IMR-90 (cell line): ENCODE data around the gene LRRC3C. TPM values are rescaled to one million over a fixed set of nuclear protein-coding genes. Genes with fewer than 3 reads are reported as not detected.

Source experiments
- ATAC-seq: fragments of 200-7000 bp; cut with Tn5 transposase; 2 replicates; pipeline ENCODE4 v1.9.1; 2020; ENCODE audit warnings: low read depth, mild to moderate bottlenecking, moderate library complexity
- BruUV-seq: library from RNA; stranded (reverse); fragments of 400-500 nt; replicated peaks from 2 replicates; lab custom pipeline; 2021; lab: Mats Ljungman, UMichigan
- CTCF ChIA-PET: fragments of 300-600 bp; formaldehyde crosslinking; extraction: SDS; loops from one replicate; lab custom pipeline; 2021; ENCODE audit warnings: antibody characterized with exemption; lab: Yijun Ruan, JAX
- POLR2A ChIA-PET: fragments of 300-600 bp; sonication (Branson Sonifier 250); formaldehyde crosslinking; loops from one replicate; lab custom pipeline; 2022; ENCODE audit warnings: antibody characterized with exemption; ENCODE audit not compliant: unreplicated experiment; lab: Charles Lee
- DNase-seq: peaks from one replicate; pipeline ENCODE4 v3.0.0; 2013
- H2AFZ ChIP-seq: replicated peaks from 2 replicates; pipeline ENCODE3; 2013; ENCODE audit warnings: low read length, mild to moderate bottlenecking; ENCODE audit not compliant: poor library complexity
- H2AK5ac ChIP-seq: 2 replicates; pipeline ENCODE4 v1.6.1; 2013; ENCODE audit warnings: low read depth, low read length, inconsistent platforms
- H2AK9ac ChIP-seq: replicated peaks from 2 replicates; pipeline ENCODE3; 2013; ENCODE audit warnings: mild to moderate bottlenecking, low read depth, low read length, moderate library complexity; ENCODE audit not compliant: poor library complexity
- H2BK120ac ChIP-seq: 2 replicates; pipeline ENCODE4 v1.6.1; 2013; ENCODE audit warnings: low read depth, low read length, inconsistent platforms
- H2BK15ac ChIP-seq: 3 replicates; pipeline ENCODE4 v1.6.1; 2013; ENCODE audit warnings: low read depth, low read length, inconsistent platforms
- H2BK20ac ChIP-seq: 2 replicates; pipeline ENCODE4 v1.6.1; 2013; ENCODE audit warnings: low read depth, mild to moderate bottlenecking, inconsistent platforms, low read length, moderate library complexity
- H2BK5ac ChIP-seq: 2 replicates; pipeline ENCODE4 v1.6.1; 2013; ENCODE audit warnings: mild to moderate bottlenecking, low read depth, low read length, inconsistent platforms; ENCODE audit not compliant: poor library complexity, severe bottlenecking
- H3K14ac ChIP-seq: replicated peaks from 2 replicates; pipeline ENCODE4 v1.6.1; 2013; ENCODE audit warnings: low read depth, low read length, inconsistent platforms
- H3K18ac ChIP-seq: 2 replicates; pipeline ENCODE4 v1.6.1; 2013; ENCODE audit warnings: low read depth, low read length, control low read depth
- H3K23ac ChIP-seq: 2 replicates; pipeline ENCODE4 v1.6.1; 2013; ENCODE audit warnings: low read depth, low read length, inconsistent platforms
- H3K27ac ChIP-seq: 2 replicates; pipeline ENCODE4 v1.5.1; 2013; ENCODE audit warnings: mild to moderate bottlenecking, control low read depth, low read length; ENCODE audit not compliant: insufficient read depth
- H3K27me3 ChIP-seq: 2 replicates; pipeline ENCODE4 v1.6.1; 2013; ENCODE audit warnings: low read length; ENCODE audit not compliant: control insufficient read depth, insufficient read depth
- H3K36me3 ChIP-seq: 2 replicates; pipeline ENCODE4 v1.6.1; 2013; ENCODE audit warnings: low read length, mixed read lengths; ENCODE audit not compliant: control insufficient read depth, insufficient read depth
- H3K4ac ChIP-seq: 2 replicates; pipeline ENCODE4 v1.6.1; 2013; ENCODE audit warnings: low read depth, low read length, inconsistent platforms
- H3K4me1 ChIP-seq: 2 replicates; pipeline ENCODE4 v1.6.1; 2013; ENCODE audit warnings: low read length, mixed read lengths; ENCODE audit not compliant: control insufficient read depth, insufficient read depth
- H3K4me2 ChIP-seq: 2 replicates; pipeline ENCODE4 v1.6.1; 2013; ENCODE audit warnings: low read depth, mild to moderate bottlenecking, control low read depth, low read length, moderate library complexity
- H3K4me3 ChIP-seq: 2 replicates; pipeline ENCODE4 v1.5.1; 2013; ENCODE audit warnings: low read depth, mild to moderate bottlenecking, control low read depth, low read length, moderate library complexity; ENCODE audit not compliant: insufficient read depth
- H3K56ac ChIP-seq: 2 replicates; pipeline ENCODE4 v1.6.1; 2013; ENCODE audit warnings: low read length, inconsistent platforms; ENCODE audit not compliant: insufficient read depth; ENCODE audit errors: extremely low read depth
- H3K79me1 ChIP-seq, 2 experiments: 2 replicates each; pipeline ENCODE4 v1.6.1; 2013; ENCODE audit warnings: low read length in 2 of 2, inconsistent platforms in 1 of 2, low read depth in 1 of 2
- H3K9ac ChIP-seq: 2 replicates; pipeline ENCODE4 v1.6.1; 2013; ENCODE audit warnings: low read depth, low read length, control low read depth
- H3K9me1 ChIP-seq: 2 replicates; pipeline ENCODE4 v1.6.1; 2013; ENCODE audit warnings: low read length, inconsistent platforms; ENCODE audit not compliant: insufficient read depth
- H3K9me3 ChIP-seq: 2 replicates; pipeline ENCODE4 v1.6.1; 2013; ENCODE audit warnings: low read length; ENCODE audit not compliant: control insufficient read depth, insufficient read depth
- H4K20me1 ChIP-seq: 2 replicates; pipeline ENCODE4 v1.6.1; 2013; ENCODE audit warnings: low read length, inconsistent platforms; ENCODE audit not compliant: insufficient read depth
- H4K5ac ChIP-seq: 2 replicates; pipeline ENCODE4 v1.6.1; 2013; ENCODE audit warnings: mild to moderate bottlenecking, low read depth, low read length, control low read depth
- H4K8ac ChIP-seq, 2 experiments: 2 replicates each; pipeline ENCODE4 v1.6.1; 2013; ENCODE audit warnings: low read depth in 2 of 2, low read length in 2 of 2, control low read depth in 1 of 2, inconsistent platforms in 1 of 2
- H4K91ac ChIP-seq: 2 replicates; pipeline ENCODE4 v1.6.1; 2013; ENCODE audit warnings: low read depth, low read length, inconsistent platforms; ENCODE audit not compliant: insufficient read depth
- BHLHE40 ChIP-seq: fragments of 150-350 bp; IDR thresholded peaks from 2 replicates; pipeline ENCODE4 v1.6.1; 2016; ENCODE audit warnings: mild to moderate bottlenecking, low read depth, low read length
- FOS ChIP-seq: fragments of 150-350 bp; IDR thresholded peaks from 2 replicates; pipeline ENCODE4 v1.6.1; 2016; ENCODE audit warnings: low read depth, low read length
- MAFK ChIP-seq: IDR thresholded peaks from 2 replicates; pipeline ENCODE4 v1.6.1; 2012; ENCODE audit warnings: low read depth, low read length, improper control_type of control experiment
- MAZ ChIP-seq: IDR thresholded peaks from 2 replicates; pipeline ENCODE4 v1.6.1; 2012; ENCODE audit warnings: low read depth, mild to moderate bottlenecking, low read length, improper control_type of control experiment, moderate library complexity, borderline replicate concordance
- NFE2L2 ChIP-seq: fragments of 150-350 bp; IDR thresholded peaks from 2 replicates; pipeline ENCODE4 v1.6.1; 2016; ENCODE audit warnings: low read depth, mild to moderate bottlenecking, low read length
- RAD21 ChIP-seq: IDR thresholded peaks from 2 replicates; pipeline ENCODE4 v1.6.1; 2012; ENCODE audit warnings: low read length, improper control_type of control experiment
- RCOR1 ChIP-seq: IDR thresholded peaks from 2 replicates; pipeline ENCODE4 v1.6.1; 2012; ENCODE audit warnings: mild to moderate bottlenecking, low read length, improper control_type of control experiment; ENCODE audit not compliant: insufficient replicate concordance
- RFX5 ChIP-seq: IDR thresholded peaks from 2 replicates; pipeline ENCODE4 v1.8.0; 2012; ENCODE audit warnings: low read depth, mild to moderate bottlenecking, low read length, moderate library complexity
- SMC3 ChIP-seq: fragments of 150-350 bp; IDR thresholded peaks from 2 replicates; pipeline ENCODE4 v1.6.1; 2016; ENCODE audit warnings: low read depth, mild to moderate bottlenecking, antibody characterized with exemption, low read length, moderate library complexity
- WGBS, 2 experiments: methylation state at CpG; one replicate each; pipeline versions ENCODE4 v1.1.5 to v1.1.7; 2013; ENCODE audit warnings: missing lambda C conversion rate in 2 of 2; ENCODE audit not compliant: insufficient read length in 1 of 2; ENCODE audit errors: extremely low coverage in 2 of 2; 5-methylcytosine and 5-hydroxymethylcytosine counted together
- dilution Hi-C: fragments of 300-500 bp; cut with HindIII; formaldehyde crosslinking; loops from one replicate; pipeline ENCODE4 v1.14.3; 2018; ENCODE audit warnings: low sequenced_read_pairs; ENCODE audit not compliant: unreplicated experiment
- in situ Hi-C: fragments of 300-500 bp; cut with MboI; formaldehyde crosslinking; loops from 3 replicates; pipeline ENCODE4 v1.14.3; 2019; ENCODE audit warnings: low sequenced_read_pairs, inconsistent platforms, mixed read lengths
- intact Hi-C: fragments of 100-400 bp; cut with micrococcal nuclease; formaldehyde crosslinking; loops from 2 replicates; pipeline ENCODE4 v1.10.0; 2022
- polyA plus RNA-seq, 3 experiments: library from polyadenylated mRNA; depleted of rRNA; stranded (reverse); fragments of >200 nt; gene quantifications; 2 replicates each; pipeline ENCODE4 v1.2.3, GENCODE V29; 2012; ENCODE audit warnings: low replicate concordance in 1 of 3
- total RNA-seq: library from RNA; depleted of rRNA; stranded (reverse); fragments of >200 nt; gene quantifications from 2 replicates; pipeline ENCODE4 v1.2.3, GENCODE V29; 2012
- TF ChIP-seq, protein P1 (sequence below): conservative IDR thresholded peaks from 2 replicates; pipeline ENCODE4 v1.5.1; 2012; ENCODE audit warnings: mild to moderate bottlenecking, low read depth, low read length, improper control_type of control experiment
- TF ChIP-seq, protein P2 (sequence below): fragments of 150-350 bp; IDR thresholded peaks from 2 replicates; pipeline ENCODE4 v1.6.1; 2017; ENCODE audit warnings: mild to moderate bottlenecking, antibody characterized with exemption, low read length, low read depth

LRRC3C gene
- total and polyA plus RNA-seq, 2 of the 4 experiments (the other 2 are of a cell fraction), result not detected

- H4K20me1 ChIP-seq, result peaks cover 15% of the 10 kb centered on the region
- dilution Hi-C loops, result no loop called here
- H2AK9ac ChIP-seq, result peak within 1 kb of the TSS; percentile 88
- H4K8ac ChIP-seq, result peak within 1 kb of the TSS; percentile 66 to 93
- peaks cover 8% of the 10 kb centered on the region; the same call in 1 of the 2 replicates for H3K9me1 ChIP-seq
- in situ Hi-C loops, result no loop called here
- H2BK5ac ChIP-seq, result peak within 1 kb of the TSS; percentile 72
- H3K4me2 ChIP-seq, result peak within 1 kb of the TSS; percentile 97
- intact Hi-C loops, result loop anchor here (1.0 to 10.0 kb wide), 3 partner anchors 21 to 356 kb away; partner anchors contain the start of gene PPP1R1B
- peaks cover 10 to 22% of the 10 kb centered on the region in 2 experiments for H3K79me1 ChIP-seq
- no TSS peak for BruUV-seq
- peak within 1 kb of the TSS; percentile 97 for H2AFZ ChIP-seq
- no peaks in the 10 kb centered on the region for H3K27me3 ChIP-seq
- ChIA-PET CTCF (interaction anchor here (0.5 to 4.0 kb wide), 8 partner anchors 10 to 630 kb away, joined by 3 to 23 read pairs (median 4); no protein-coding TSS in a partner anchor), POLR2A (interaction anchor here (1.1 kb wide), 1 partner anchor 22 kb away, joined by 3 read pairs; no protein-coding TSS in a partner anchor)
- H3K18ac ChIP-seq, result peak within 1 kb of the TSS; percentile 47; the same call in 1 of the 2 replicates
- peak within 1 kb of the TSS; percentile 92 for H3K14ac ChIP-seq
- peak within 1 kb of the TSS; percentile 54 for H3K27ac ChIP-seq
- peak within 1 kb of the TSS; percentile 84 for H3K23ac ChIP-seq
- H2BK20ac ChIP-seq, result peak within 1 kb of the TSS; percentile 23; the same call in 1 of the 2 replicates
- peak within 1 kb of the TSS; percentile 80 for H2BK120ac ChIP-seq
- H2AK5ac ChIP-seq, result peak within 1 kb of the TSS; percentile 41; the same call in 1 of the 2 replicates
- peak; percentile 100 for DNase-seq
- H3K4me3 ChIP-seq, result peak within 1 kb of the TSS; percentile 80
- H3K9me3 ChIP-seq, result no peaks in the 10 kb centered on the region
- H3K4me1 ChIP-seq, result peaks cover 8% of the 10 kb centered on the region; the same call in 1 of the 2 replicates
- peak; percentile 95 for ATAC-seq
- H4K91ac ChIP-seq, result peak within 1 kb of the TSS; percentile 80
- H3K56ac ChIP-seq, result peak within 1 kb of the TSS; percentile 84
- peak within 1 kb of the TSS; percentile 58 for H4K5ac ChIP-seq
- peak within 1 kb of the TSS; percentile 68; the same call in 2 of the 3 replicates for H2BK15ac ChIP-seq
- peak within 1 kb of the TSS; percentile 79 for H3K9ac ChIP-seq
- 0% methylated on average over 42 of the region's 84 CpGs; no CpG with 5 or more reads in 1 of the 2 experiments for WGBS, 2 experiments
- peaks cover 15% of the 10 kb centered on the region for H3K36me3 ChIP-seq
- peak within 1 kb of the TSS; percentile 76 for H3K4ac ChIP-seq
- TF ChIP-seq, protein P1, sequence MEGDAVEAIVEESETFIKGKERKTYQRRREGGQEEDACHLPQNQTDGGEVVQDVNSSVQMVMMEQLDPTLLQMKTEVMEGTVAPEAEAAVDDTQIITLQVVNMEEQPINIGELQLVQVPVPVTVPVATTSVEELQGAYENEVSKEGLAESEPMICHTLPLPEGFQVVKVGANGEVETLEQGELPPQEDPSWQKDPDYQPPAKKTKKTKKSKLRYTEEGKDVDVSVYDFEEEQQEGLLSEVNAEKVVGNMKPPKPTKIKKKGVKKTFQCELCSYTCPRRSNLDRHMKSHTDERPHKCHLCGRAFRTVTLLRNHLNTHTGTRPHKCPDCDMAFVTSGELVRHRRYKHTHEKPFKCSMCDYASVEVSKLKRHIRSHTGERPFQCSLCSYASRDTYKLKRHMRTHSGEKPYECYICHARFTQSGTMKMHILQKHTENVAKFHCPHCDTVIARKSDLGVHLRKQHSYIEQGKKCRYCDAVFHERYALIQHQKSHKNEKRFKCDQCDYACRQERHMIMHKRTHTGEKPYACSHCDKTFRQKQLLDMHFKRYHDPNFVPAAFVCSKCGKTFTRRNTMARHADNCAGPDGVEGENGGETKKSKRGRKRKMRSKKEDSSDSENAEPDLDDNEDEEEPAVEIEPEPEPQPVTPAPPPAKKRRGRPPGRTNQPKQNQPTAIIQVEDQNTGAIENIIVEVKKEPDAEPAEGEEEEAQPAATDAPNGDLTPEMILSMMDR, result peak; percentile 98
- peak; percentile 93 for TF ChIP-seq SMC3
- TF ChIP-seq RFX5, result peak; percentile 99
- peak; percentile 69 for TF ChIP-seq MAZ
- TF ChIP-seq, protein P2, sequence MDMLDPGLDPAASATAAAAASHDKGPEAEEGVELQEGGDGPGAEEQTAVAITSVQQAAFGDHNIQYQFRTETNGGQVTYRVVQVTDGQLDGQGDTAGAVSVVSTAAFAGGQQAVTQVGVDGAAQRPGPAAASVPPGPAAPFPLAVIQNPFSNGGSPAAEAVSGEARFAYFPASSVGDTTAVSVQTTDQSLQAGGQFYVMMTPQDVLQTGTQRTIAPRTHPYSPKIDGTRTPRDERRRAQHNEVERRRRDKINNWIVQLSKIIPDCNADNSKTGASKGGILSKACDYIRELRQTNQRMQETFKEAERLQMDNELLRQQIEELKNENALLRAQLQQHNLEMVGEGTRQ, result peak; percentile 3; the same call in 1 of the 2 replicates
- no peak for TF ChIP-seq RCOR1
- peak; percentile 19; the same call in 1 of the 2 replicates for TF ChIP-seq MAFK
- no peak for TF ChIP-seq FOS
- TF ChIP-seq BHLHE40, result peak; percentile 30
- TF ChIP-seq RAD21, result peak; percentile 92
- TF ChIP-seq NFE2L2, result peak; percentile 15; the same call in 1 of the 2 replicates
Observed at GRCh38 chr17:39980351-39981206, 53.0 kb downstream of the LRRC3C start, which contains the start of gene PSMD3. PSMD3 (plus strand) TSS chr17:39980807; CDS start chr17:39980971, 164 bp downstream.
